ENCODE results near the gene GRAMD2A.
"Not testable (repeated sequence)": the region's sequence is repeated elsewhere in the genome, so short reads cannot be mapped to it uniquely, and the experiment has no call there.

Gene GRAMD2A

DNA sequence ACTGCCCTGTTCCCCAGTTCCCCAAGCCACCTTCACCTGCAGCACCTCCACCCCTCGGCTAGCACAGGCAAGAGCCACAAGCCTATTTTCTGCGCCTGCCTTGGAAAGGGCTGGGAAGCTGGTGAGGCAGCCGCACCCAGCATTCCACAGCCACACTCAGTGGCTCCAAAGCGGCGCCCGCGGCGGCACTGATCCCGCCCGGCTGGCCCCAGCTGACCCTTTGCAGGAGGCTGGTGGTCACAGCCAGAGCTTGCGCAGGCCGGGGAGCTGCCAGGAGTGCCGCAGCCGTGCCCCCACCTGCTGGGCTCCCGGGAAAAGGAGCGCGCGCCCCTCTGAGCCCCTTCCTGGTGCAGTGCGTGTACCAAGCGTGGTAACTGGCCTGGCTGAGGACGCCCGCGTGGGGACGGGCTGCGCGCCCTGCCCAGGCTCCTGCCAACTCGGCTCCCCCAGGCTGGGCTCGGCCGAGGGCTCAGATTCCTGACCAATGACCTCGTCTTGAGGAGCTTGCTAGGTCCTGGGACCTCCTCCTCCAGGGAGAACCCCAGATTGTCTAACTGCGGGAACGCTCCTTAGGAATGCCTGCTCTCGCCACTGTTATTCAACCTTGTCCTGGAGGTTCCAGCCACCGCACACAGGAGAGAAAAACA, 13.3 kb downstream of the GRAMD2A start:
- no peak for DNase-seq (ENCODE audit: low read depth)

DNA sequence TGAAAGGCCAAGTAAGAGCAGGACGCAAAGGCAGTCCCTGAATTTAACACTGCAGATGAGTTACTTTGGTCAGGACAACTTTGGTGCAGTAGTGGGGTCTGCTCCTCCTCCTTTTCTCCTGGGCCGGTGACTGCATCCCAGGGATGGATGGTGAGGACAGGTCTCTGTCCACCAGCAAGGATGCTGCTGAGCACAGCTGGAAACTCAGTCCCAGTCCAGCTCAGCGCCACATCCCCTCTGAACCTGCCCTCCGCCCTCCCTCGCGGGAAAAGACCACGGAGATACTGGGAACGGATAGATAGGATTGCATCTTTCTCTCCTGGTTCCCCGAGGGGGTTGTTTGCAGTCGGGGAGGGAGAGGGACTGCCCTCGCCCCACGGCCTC, 13.8 kb downstream of the GRAMD2A start:
- no peak for DNase-seq (ENCODE audit: low read depth)

DNA sequence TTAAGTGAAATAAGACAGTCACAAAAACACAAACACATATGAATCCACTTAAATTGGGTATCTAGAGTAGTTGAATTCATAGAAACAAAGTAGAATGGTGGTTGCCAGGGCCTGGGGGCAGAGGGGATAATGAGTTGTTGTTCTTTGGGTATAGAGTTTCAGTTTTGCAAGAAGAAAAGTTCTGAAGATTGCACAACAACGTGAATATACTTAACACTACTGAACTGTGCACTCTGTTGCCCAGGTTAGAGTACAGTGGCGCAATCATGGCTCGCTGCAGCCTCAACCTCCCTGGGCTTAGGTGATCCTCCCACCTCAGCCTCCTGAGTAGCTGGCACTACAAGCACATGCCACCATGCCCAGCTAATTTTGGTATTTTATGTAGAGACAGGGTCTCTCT, 14.9 kb downstream of the GRAMD2A start:
- DNase-seq (ENCODE audit: low read depth): no peak

DNA sequence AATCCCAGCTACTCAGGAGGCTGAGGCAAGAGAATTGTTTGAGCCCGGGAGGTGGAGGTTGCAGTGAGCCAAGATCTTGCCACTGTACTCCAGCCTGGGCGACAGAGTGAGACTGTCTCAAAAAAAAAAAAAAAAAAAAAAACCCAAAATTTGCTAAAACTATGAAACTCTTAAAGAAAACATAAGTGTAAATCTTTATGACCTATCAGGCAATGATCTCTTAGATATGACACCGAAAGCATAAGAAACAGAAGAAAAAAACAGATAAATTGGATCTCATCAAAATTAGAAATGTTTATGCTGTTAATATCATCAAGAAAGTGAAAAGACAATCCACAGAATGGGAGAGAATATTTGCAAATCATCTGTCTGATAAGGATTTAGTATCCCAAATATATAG, 15.3 kb downstream of the GRAMD2A start:
- no peak for DNase-seq (ENCODE audit: low read depth)

DNA sequence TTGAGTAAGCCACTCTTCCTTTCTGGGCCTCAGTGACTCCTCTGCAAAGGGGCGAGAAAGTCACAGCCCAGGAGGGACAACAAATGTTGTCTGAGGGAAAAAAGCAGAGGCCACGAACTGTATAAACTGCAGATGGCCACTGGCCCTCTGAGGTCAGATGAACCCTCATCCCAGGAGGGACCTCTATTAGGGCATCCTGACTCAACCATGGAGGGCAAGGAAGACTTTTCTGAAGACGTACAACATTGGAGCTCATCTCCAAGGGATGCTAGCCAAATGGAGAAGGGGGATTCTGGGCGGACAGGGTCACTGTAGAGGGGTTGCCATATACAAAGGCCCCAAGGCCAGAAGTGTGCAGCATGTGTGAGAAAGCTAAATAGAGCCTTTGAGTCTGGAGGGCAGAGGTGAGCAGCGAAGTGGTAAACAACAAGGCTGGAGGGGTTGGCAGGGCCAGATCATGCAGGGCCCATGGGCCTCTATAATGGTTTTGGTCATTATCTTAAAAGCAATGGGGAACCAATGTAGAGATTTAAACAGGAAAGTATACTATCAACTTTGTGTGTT, 16.7 kb downstream of the GRAMD2A start:
- DNase-seq (ENCODE audit: low read depth): no peak

DNA sequence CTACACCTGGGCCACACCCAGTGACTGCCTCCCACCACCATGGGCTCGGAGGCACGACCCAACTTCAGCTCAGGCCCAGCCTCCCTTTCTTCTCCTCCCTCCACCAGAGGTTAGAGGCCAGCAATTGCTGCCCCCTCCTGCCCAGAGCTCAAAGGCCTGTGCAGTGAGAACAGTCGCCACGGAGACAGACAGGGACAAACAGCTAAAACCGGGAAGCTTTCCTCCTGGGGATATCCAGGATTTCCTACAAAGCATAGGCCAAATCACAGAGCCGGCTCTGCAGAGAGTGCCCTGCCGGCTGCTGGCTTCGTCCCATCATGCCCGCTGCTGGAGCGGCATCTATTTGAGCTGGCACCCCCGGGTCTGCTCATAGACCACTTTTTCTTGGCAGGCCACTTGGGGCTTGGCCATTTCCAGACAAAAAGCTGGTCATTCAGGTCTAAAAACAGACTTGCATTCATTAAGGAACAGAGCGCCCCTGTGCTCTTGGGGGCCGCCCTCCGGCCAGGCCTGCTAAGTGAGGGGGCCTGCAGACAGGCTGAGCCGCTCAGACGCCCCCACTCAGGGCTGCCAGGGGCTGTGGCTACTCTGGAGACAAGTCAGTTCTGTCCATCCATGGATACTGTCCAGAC, 17.5 kb downstream of the GRAMD2A start:
- DNase-seq (ENCODE audit: low read depth): no peak

DNA sequence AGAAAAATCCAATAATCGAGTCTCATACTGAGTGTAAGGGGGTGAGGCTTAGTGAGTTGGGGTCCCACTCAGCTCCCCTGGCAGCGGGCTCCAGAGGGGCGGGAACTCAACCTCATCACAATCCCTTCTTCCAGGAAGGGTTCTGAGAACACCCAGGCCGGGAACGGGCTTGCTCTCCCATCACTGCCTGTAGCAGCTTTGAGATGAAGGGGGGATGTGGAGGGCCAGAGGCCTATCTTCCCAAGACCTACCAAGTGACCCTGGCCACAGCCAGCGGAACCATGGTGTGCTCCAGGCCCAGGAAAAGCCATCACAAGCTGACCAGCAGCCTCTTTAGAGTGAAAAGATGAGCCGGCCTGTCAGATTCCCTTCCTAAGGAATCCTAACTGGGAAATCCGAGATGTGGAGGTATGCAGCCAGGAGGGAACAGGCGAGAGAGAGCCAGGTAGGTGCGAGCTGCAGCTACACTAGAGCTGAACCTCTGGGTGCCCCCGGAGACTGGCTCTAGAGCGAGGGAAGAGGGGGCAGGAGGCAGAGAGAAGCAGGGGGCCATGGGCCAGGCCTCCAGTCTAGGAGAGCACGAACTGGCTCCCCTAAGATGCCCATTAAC, 18.5 kb downstream of the GRAMD2A start:
- DNase-seq (ENCODE audit: low read depth): no peak

DNA sequence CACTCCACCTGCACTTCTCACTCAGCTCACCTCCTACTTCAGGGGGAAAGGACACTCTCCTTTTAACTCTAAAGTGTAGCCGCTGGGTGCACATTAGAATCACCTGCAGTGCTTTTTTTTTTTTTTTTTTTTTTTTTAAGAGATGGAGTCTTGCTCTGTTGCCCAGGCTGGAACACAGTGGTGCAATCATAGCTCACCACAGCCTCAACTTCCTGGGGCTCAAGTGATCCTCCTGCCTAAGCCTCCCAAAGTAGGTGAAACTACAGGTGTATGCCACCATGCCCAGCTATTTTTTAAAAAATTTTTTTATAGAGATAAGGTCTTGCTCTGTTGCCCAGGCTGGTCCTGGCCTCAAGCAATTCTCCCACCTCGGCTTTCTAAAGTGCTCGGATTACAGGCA, 20.8 kb downstream of the GRAMD2A start:
- DNase-seq (ENCODE audit: low read depth): no peak

DNA sequence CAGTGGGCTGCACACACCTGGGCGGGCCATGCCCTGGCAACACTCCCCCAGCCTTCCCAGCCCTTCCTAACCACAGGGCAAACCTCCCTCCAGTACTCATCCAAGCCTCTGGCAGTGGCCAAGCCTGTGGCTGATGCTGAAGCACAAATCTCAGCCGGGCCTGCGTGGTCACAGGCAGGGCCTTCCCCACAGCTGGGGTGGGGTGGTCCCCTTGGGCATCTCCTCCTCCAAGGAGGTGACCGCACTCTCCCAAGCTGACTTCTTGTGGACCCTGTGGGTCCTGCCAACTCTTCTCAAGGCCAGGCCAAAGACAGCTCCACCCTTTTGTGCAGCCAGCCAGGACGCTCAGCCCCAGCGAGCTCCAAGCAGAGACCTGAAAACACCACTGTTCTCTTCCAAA, 21.4 kb downstream of the GRAMD2A start:
- no peak for DNase-seq (ENCODE audit: low read depth)

DNA sequence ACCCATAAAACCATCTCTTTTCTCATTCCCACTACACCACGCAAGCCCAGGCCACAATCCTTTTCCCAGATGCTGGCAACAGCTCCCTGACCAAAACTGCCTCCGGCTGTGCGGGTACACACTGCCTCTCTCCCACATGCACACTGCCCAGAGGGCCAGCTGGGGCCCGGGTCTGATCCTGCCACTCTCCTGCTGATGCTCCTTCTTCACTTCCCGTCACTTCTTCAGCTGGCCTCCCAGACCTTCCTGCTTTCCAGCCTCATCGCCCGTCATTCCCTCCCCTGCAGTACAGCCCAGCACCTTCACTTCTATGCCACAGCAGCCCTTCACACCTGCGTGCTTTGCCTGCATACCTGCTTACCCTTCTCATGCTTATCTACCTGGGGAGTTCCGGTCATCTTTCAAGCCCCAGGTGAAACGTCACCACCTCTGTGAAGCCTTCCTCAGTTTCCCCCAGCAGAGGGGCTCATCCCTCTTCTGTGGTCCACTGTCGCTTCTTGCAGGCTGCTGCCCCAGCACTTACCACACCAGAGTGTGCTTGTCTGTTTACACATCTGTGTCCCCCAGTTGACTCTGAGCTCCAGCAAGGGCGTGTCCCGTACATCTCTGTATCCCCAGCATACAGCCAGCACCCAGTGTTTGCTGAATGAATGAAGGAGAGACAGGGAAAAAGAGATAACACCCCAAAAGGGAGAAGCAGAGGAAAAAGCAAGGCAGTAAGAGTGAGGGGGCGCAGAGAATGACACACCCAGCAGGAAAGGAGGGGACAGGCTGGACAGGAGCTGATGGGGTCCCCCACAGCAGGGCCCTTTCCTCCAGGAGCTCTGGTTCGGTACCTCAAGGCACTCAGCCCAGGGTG, 22.2 kb downstream of the GRAMD2A start:
- no peak for DNase-seq (ENCODE audit: low read depth)

DNA sequence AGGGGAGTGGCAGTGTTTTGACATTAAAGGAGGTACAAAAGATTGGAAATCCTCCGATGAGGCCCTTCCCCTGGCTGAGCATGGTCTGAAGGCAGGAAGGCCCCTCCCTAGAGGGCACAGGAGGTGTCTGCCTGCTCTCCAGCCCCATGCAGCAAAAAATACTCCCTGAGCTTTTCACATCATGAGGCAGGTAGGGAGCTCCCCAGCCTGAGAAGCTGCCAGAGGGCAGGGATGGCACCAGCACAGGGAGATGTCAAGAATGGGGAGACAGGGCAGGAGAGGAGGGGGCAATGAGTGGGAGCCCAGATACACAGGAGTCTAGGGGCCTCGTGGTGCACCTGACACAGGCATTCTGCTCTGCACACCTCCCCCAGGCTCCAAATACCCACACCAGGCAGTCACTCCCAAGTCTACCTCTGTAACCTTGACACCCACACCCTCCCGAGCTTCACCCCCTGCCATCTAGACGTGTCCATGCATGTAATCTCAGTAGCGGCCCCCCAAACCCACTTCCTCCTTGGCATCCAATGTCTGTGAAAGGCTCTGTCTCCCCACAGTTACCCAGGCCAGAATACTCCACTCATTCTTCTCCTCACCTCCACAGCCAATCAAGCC, 22.9 kb downstream of the GRAMD2A start:
- no peak for DNase-seq (ENCODE audit: low read depth)

DNA sequence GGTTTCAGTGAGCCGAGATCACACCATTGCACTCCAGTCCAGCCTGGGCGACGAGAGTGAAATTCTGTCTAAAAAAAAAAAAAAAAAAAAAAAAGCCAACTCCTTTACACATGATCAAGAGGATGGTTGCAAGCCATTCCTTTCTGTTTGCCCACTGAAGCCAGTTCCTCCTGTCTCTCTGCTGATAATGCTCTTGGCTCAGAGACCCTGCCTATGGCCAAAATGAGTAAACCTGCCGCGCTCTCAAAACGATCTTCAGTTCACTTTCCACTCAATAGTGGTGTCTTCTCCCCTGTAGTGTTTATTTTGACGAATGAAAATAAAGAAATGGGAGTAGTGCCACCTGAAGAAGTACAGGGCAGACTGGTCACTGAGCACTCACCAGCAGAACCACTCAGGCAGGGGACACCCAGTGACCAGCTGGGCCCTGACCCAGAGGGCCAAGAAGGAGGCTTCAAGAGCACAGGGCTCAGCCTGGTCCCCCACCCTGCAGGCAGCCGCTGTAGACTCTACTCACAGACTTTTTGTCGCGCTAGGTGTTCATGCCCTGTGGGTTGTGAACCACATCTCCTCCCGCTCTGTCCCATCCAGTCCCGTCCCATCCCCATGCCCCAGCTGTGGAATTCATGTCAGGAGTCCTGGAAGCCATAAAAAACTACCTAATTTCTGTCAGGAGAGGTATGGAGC, 23.6 kb downstream of the GRAMD2A start:
- no peak for DNase-seq (ENCODE audit: low read depth)

DNA sequence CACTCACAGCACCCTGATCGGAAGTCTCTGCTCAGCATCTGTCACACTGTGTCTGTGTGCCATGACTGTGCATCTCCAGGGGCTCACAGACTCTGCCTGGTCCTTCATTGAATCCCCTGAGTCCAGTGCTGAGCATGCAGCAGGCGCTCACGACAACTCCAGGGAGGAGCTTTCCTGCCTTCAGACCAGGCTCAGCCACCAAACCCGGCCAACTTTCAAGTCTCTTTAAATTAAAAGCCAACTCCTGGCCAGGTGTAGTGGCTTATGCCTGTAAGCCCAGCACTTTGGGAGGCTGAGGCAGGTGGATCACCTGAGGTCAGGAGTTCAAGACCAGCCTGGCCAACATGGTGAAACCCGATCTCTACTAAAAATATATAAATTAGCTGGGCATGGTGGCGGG, 24.2 kb downstream of the GRAMD2A start:
- DNase-seq (ENCODE audit: low read depth): no peak

DNA sequence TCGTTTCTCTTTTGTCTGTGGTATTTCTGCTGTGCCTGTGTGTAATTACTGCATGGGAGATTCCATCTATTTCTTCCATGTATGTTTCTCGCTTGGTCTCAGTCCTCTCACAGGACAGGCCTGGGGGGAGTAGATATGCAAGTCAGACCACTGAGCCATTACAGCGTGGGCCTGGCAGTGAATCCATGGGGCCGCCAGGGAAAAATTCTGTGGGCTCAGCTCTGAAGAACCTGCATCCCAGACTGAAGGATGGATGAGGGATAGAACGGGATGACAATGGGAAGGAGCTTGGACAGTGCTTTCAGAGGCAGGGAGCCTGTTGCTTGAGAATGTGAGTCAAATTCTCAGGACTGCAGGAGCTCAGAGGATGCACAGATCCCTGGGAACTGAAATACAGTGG, 24.8 kb downstream of the GRAMD2A start:
- DNase-seq (ENCODE audit: low read depth): no peak

DNA sequence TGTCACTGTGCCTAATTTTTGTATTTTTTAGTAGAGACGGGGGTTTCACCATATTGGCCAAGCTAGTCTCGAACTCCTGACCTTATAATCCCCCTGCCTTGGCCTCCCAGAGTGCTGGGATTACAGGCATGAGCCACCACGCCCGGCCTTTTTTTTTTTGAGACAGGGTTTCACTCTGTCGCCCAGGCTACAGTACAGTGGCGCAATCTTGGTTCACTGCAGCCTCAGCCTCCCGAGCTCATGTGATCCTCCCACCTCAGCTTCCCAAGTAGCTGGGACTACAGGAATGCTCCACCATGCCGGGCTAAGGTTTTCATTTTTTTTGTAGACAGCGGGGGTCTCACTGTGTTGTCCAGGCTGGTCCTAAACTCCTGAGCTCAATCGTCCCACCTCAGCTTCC, 25.6 kb downstream of the GRAMD2A start:
- DNase-seq (ENCODE audit: low read depth): not testable (repeated sequence)

DNA sequence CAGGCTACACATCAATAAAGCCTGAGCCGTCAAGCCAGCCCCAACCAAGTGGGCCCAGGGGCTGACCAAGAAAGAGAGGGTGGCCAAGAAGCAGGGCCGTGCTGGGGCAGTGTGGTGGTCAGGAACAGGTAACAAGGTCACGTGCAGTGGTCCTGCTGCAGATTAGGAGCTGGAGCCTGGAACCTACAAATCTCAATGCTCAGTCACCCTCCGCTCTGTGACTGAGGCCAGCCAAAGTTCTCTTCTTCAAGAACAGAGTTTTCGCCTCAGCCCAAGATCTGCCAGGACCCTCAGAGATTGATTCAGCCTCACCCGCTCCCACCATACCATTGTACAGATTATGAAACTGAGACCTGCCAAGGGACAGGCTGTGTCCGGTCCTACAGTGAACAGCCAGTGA, 26.9 kb downstream of the GRAMD2A start:
- no peak for DNase-seq (ENCODE audit: low read depth)

DNA sequence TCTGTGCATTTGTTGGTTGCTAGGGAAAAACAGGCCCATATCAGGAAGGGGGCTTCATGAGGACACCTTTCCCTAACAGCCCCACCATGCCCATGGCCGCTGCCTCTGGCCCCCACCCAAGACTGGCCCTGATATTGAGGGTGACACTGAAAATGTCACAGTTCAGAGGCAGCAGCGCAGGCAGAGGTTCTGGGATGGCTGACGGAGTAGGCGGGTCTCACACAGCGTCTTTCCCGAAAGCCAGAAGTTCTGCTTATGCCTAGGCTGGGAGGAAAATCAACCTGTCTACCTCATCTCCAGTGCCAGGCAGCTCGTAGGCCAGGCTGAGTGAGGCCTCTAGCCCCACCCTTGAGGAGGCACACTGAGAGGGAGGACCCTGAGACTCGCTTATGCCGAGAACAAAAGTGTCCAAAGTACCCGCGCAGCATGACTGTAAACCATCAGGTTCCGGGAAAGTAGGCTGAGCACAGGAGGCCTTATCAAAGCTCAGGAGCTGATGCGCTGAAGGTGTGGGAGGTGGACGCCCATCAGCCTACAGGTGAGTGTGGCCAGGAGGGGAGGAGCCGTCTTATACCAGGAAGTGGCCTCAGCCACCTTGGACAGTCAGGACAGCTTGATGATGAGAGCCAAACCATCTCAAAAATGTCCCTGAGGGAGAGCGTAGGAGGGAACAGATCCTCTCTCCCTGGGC, 27.5 kb downstream of the GRAMD2A start:
- no peak for DNase-seq (ENCODE audit: low read depth)

DNA sequence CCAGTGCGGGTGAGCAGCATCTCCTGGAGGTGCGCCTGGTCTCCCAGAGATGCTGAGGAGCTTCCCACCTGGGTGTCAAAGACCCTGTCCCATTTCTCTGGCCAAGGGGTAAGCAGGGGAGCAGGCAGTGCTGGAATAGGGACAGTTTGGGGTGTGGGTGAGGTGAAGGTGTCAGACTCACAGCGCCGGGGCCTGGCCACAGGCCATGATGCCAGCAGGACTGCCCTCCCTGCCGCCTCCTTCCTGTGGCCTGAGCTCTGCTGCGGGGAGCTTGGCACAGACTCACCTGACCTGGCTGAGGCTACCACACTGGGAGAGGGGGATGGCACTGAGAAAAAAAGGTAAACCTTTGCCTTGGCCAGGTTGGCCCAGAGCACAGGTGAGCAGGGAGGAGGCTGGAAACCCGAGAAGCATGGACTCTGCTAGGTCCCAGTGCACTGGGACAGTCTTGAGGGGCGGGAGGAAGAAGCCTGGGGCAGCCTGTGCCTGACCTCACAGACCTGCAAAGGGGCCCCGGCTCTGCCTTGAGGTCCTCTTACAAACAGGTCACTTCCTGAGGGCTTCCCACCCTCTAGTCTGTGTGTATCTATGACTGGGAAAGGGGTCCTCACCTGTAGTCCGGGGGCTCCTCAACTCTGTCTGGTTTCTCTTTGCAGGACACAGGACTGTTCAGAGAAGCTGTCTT, 28.2 kb downstream of the GRAMD2A start:
- DNase-seq (ENCODE audit: low read depth): no peak

DNA sequence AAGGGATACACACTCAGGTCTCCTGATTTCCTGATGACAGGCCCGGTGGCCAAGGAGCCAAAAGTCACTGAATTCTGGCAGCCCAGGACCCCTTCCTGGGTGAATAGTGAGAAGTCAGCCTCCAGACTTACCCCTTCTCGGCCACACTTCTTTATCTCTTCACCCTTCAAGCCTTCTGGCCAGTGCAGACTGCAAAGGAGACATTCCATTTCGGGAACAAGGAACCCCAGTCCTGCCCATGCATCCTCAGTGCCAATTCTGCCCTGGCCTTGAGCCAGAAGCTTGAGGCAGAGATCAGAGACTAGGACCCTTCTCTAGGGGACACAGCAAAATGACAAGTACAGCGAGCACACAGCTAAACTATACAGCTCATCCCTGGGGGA, 28.8 kb downstream of the GRAMD2A start:
- DNase-seq (ENCODE audit: low read depth): no peak

DNA sequence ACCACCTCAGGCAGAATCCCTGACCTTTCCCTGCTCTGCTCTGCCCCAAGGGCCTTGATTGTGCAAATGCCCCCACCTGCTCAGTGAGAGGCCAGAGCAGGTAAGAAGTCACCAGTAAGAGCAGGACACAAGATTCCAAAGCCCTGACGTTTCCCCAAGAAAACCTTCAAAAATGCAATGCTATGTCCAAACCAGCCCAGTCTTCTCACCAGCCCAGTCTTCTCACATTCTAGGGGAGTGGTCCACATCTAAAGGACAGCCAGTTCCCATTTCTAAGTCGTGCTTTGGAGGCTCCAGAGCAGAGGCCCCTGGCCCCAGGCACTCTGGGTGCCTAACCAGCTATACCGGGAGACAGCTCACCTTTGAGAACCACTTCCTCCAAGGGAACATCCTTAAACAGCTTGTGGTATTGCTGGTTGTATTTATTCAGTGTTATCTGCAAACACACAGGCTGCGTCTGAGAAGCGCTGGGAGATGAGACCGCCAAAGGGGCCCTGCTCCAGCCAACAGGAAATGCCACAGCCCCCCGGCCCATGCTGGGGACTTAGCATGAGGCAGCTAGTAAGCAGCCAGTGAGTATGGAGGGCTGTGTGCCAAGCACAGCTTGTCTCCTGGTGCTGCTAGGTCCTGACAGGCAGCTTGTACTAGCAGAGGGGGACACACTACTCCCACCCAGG, 29.3 kb downstream of the GRAMD2A start:
- DNase-seq (ENCODE audit: low read depth): no peak

Measured in activated T-cell treated with anti-CD3 and anti-CD28 coated beads for 1 hour (primary cell).